DOHH2 (cell line): ENCODE results near the gene SMG6.

ENCODE experiments used
- CTCF ChIP-seq: fragments of 200-600 bp; sonication (generic); IDR thresholded peaks from one replicate; pipeline ENCODE4 v1.5.1; 2014; ENCODE audit warnings: antibody characterized with exemption, mild to moderate bottlenecking, low read depth, low read length; ENCODE audit not compliant: poor library complexity, severe bottlenecking
- EZH2phosphoT487 ChIP-seq: fragments of 200-600 bp; sonication (generic); IDR thresholded peaks from 2 replicates; pipeline ENCODE4 v1.6.1; 2017; ENCODE audit warnings: borderline replicate concordance, mild to moderate bottlenecking, antibody characterized with exemption, low read length, moderate library complexity, mixed read lengths

DNA sequence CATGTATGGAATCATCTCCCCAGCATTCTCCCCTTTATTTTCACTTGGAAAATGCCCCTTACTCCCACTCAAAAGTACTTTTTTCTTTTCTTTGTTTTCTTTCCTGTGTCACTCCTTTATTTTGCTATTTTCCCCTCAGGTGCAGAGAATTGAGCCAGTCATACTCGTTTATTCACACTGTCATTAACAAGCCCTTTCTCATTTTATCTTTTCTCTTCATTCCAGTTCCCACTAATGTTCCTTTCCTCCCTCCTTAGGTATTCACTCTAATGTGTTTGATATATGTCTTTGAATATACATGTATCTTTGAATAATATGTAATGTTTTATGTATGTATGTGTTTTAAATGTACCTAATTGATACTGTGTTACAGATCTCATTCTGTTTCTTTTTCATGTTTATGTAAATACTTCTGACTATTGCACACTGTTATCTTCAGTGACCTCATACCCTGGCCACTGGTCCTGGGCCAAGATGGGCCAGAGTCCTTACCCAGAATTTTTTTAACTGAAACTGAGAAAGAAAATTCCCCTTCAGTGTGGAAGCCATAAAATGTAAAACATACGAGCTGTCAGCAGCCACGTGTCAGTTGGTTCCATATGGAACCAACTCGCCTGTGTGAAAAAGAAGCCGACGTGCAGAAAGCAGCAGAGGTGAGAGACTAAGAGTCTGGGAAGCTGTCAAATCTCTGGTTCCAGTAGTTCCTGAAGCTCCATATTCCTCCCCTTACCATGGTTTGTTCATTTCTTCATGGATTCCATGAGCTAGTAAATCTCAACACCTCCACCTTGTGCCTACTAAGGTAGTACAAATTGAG lies 6.0 kb upstream of the SMG6 start:
- no peak for TF ChIP-seq CTCF
- no peak for TF ChIP-seq EZH2phosphoT487
